Muscle of leg (tissue), 11 donors: ENCODE results near the gene TSPAN10. TPM values are rescaled to one million over a fixed set of nuclear protein-coding genes. Genes with fewer than 3 reads are reported as not detected.
"Not testable (repeated sequence)": the region's sequence is repeated elsewhere in the genome, so short reads cannot be mapped to it uniquely, and the experiment has no call there.

Experiments
- DNase-seq: peaks from one replicate; pipeline ENCODE4 v3.0.0; 2013
- H3K27ac ChIP-seq: one replicate; pipeline ENCODE4 v1.5.1; 2013; ENCODE audit warnings: mild to moderate bottlenecking, low read length, control low read depth
- H3K27me3 ChIP-seq: one replicate; pipeline ENCODE4 v1.6.1; 2013; ENCODE audit warnings: low read length; ENCODE audit not compliant: control insufficient read depth, insufficient read depth
- H3K36me3 ChIP-seq: one replicate; pipeline ENCODE4 v1.6.1; 2013; ENCODE audit warnings: low read length; ENCODE audit not compliant: control insufficient read depth, insufficient read depth
- H3K4me1 ChIP-seq: one replicate; pipeline ENCODE4 v1.6.1; 2013; ENCODE audit warnings: low read length; ENCODE audit not compliant: control insufficient read depth, insufficient read depth
- H3K4me3 ChIP-seq: one replicate; pipeline ENCODE4 v1.5.1; 2013; ENCODE audit warnings: low read length, control low read depth
- H3K9me3 ChIP-seq: replicated peaks from 2 replicates; pipeline ENCODE4 v1.6.1; 2013; ENCODE audit warnings: low read depth, low read length; ENCODE audit not compliant: control insufficient read depth
- WGBS: methylation state at CpG from one replicate; pipeline ENCODE4 v1.1.5; 2013; ENCODE audit warnings: missing lambda C conversion rate; ENCODE audit not compliant: insufficient coverage; 5-methylcytosine and 5-hydroxymethylcytosine counted together
- polyA plus RNA-seq, 8 donors: library from polyadenylated mRNA; unstranded; fragments of 120-200 nt; gene quantifications; one replicate each; pipeline versions ENCODE4 v1.2.1 to v1.2.3, GENCODE V29; 2013; ENCODE audit warnings: inconsistent platforms in 1 of 8, low replicate concordance in 1 of 8; ENCODE audit not compliant: insufficient read length in 8 of 8, insufficient read depth in 1 of 8
- total RNA-seq: library from RNA; stranded (reverse); fragments of 120-200 nt; gene quantifications from one replicate; pipeline ENCODE4 v1.2.4, GENCODE V29; 2013

TSPAN10 gene
- total and polyA plus RNA-seq, 9 donors = 0.53 to 1.7 (median 1.2) TPM

GRCh38 chr17:81607431-81607830 is 29.6 kb upstream of the TSPAN10 start:
- Histone ChIP-seq H3K36me3 (peaks cover 63% of the 10 kb centered on the region), H3K27me3 (no peaks in the 10 kb centered on the region), H3K27ac (no peak overlapping the region), H3K9me3 (no peaks in the 10 kb centered on the region), H3K4me1 (no peaks in the 10 kb centered on the region), H3K4me3 (no peak overlapping the region)
- WGBS = 86% methylated on average over 2 of the region's 6 CpGs
- no peak for DNase-seq

GRCh38 chr17:81608082-81608481 is 28.9 kb upstream of the TSPAN10 start:
- DNase-seq = no peak
- Histone ChIP-seq H3K4me3 (no peak overlapping the region), H3K27ac (no peak overlapping the region), H3K9me3 (no peaks in the 10 kb centered on the region), H3K4me1 (no peaks in the 10 kb centered on the region), H3K36me3 (peaks cover 68% of the 10 kb centered on the region), H3K27me3 (no peaks in the 10 kb centered on the region)
- WGBS = no CpG with 5 or more reads among the region's 4 CpGs

- Histone ChIP-seq H3K4me3 (no peak overlapping the region), H3K27me3 (no peaks in the 10 kb centered on the region), H3K9me3 (no peaks in the 10 kb centered on the region), H3K4me1 (no peaks in the 10 kb centered on the region), H3K27ac (no peak overlapping the region), H3K36me3 (peaks cover 68% of the 10 kb centered on the region)
- WGBS = 90% methylated on average over 11 of the region's 13 CpGs
- DNase-seq = no peak
Measured at GRCh38 chr17:81608605-81609004, 28.4 kb upstream of the TSPAN10 start.

GRCh38 chr17:81609541-81610311 is 27.3 kb upstream of the TSPAN10 start:
- Histone ChIP-seq H3K27me3 (no peaks in the 10 kb centered on the region), H3K4me1 (peaks cover 4% of the 10 kb centered on the region), H3K27ac (no peak overlapping the region), H3K4me3 (no peak overlapping the region), H3K36me3 (peaks cover 68% of the 10 kb centered on the region), H3K9me3 (no peaks in the 10 kb centered on the region)
- WGBS = 92% methylated on average over 9 of the region's 19 CpGs
- DNase-seq = no peak

- Histone ChIP-seq H3K27me3 (no peaks in the 10 kb centered on the region), H3K9me3 (no peaks in the 10 kb centered on the region), H3K4me1 (peaks cover 9% of the 10 kb centered on the region), H3K36me3 (peaks cover 71% of the 10 kb centered on the region), H3K4me3 (no peak overlapping the region), H3K27ac (no peak overlapping the region)
- no peak for DNase-seq
- 78% methylated on average over 12 of the region's 16 CpGs for WGBS
Measured at GRCh38 chr17:81612172-81612970, 24.6 kb upstream of the TSPAN10 start.

GRCh38 chr17:81615401-81615930 is 21.5 kb upstream of the TSPAN10 start:
- H3K4me3 ChIP-seq = no peak overlapping the region
- peaks cover 55% of the 10 kb centered on the region for H3K36me3 ChIP-seq
- H3K9me3 ChIP-seq = no peaks in the 10 kb centered on the region
- H3K4me1 ChIP-seq = peaks cover 9% of the 10 kb centered on the region
- 74% methylated on average over 3 of the region's 4 CpGs for WGBS
- DNase-seq = no peak
- no peaks in the 10 kb centered on the region for H3K27me3 ChIP-seq
- no peak overlapping the region for H3K27ac ChIP-seq

GRCh38 chr17:81616877-81617276 is 20.1 kb upstream of the TSPAN10 start:
- H3K27ac ChIP-seq = no peak overlapping the region

GRCh38 chr17:81618307-81618706 is 18.7 kb upstream of the TSPAN10 start:
- H3K36me3 ChIP-seq = peaks cover 64% of the 10 kb centered on the region
- H3K4me1 ChIP-seq, H3K4me3 ChIP-seq, H3K27me3 ChIP-seq, H3K27ac ChIP-seq, H3K9me3 ChIP-seq, DNase-seq: not testable (repeated sequence)
- WGBS = 95% methylated on average over 16 of the region's 36 CpGs

More at GRCh38 chr17:81616877-81617276, 20.1 kb upstream of the TSPAN10 start:
- no peak for DNase-seq
- H3K4me3 ChIP-seq = no peak overlapping the region
- H3K27me3 ChIP-seq = no peaks in the 10 kb centered on the region
- WGBS = 100% methylated on average over 4 of the region's 7 CpGs
- no peaks in the 10 kb centered on the region for H3K9me3 ChIP-seq
- peaks cover 69% of the 10 kb centered on the region for H3K36me3 ChIP-seq
- peaks cover 9% of the 10 kb centered on the region for H3K4me1 ChIP-seq

- Histone ChIP-seq H3K27me3 (no peaks in the 10 kb centered on the region), H3K9me3 (no peaks in the 10 kb centered on the region), H3K4me3 (no peak overlapping the region), H3K27ac (no peak overlapping the region), H3K4me1 (no peaks in the 10 kb centered on the region), H3K36me3 (peaks cover 71% of the 10 kb centered on the region)
- DNase-seq = no peak
- WGBS = 87% methylated on average over 7 of the region's 11 CpGs
Measured at GRCh38 chr17:81621494-81622130, 15.4 kb upstream of the TSPAN10 start.

GRCh38 chr17:81630274-81630673 is 6.7 kb upstream of the TSPAN10 start:
- Histone ChIP-seq H3K4me1 (peaks cover 8% of the 10 kb centered on the region), H3K9me3 (no peaks in the 10 kb centered on the region), H3K27me3 (no peaks in the 10 kb centered on the region), H3K27ac (no peak overlapping the region), H3K36me3 (peaks cover 50% of the 10 kb centered on the region), H3K4me3 (no peak overlapping the region)
- WGBS = 86% methylated on average over 4 of the region's 8 CpGs
- no peak for DNase-seq
